GM18867 (cell line): ENCODE data around the gene DPP3.
A peak's percentile ranks its signal among the peaks of the same experiment; 100 is the strongest.

ENCODE experiments used
- ATAC-seq: cut with Tn5 transposase; IDR thresholded peaks from one replicate; pipeline ENCODE4 v1.9.1; 2021; ENCODE audit warnings: mild to moderate bottlenecking, moderate library complexity; ENCODE audit not compliant: unreplicated experiment

The DPP3 gene

DNA sequence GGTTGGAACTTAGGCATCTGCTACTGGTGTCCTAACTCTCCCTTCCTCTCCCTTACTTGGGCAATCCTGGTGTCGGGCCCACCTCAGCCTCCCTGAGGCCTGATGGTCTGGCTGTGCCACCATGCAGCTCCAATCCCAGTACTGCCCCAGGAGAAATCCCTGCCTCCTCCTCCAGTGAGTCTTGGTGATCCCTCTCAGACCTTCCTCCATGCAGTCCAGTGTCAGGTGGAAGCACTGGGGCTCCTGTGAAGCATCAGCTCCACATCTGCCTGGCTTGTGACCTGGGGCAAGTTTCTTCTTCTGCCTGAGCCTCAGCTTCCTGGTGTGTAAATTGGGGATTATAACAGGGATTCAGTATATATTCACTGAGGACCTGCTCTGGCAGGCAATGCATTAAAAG lies 15.3 kb upstream of the DPP3 start:
- no peak for ATAC-seq

DNA sequence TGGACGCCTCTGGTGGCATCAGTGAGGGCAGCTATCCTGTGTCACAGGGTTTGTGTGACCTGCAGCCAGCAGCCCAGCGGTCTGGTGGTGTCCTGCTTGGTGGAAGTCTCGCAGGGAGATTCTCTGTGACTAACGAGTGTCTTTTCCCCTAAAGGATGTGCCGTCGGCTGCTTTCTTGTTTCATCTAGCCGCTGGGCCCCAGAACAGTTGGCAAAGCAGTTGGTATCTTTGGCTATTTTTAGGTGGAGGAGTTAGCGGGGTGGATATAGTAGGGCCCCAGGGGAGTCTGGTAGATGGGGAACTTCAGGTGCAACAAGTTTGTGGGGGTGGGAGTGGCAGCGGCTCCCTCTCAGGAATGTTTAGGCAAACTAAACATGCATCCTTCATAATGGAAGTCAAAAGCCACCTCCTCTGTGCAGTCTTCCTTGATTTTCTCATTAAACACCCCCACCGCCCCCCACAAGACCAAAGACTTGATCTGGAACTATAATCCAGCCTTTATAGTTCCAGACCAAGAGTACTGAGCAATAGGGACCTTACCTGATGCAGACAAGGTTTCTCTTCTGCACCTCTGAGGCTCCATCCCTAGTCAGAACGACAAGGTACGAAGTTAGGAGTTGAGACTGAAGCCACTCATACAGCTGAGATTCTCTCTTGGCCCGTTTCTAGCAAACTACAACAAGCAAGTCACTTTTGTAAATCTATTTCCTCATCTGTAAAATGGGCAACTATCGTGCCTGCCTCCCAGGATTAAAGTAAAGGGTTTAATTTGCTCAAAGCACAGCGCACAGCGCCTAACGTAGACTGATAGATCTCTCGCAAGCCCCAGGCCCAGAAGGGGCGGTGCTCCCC lies 14.6 kb upstream of the DPP3 start:
- no peak for ATAC-seq

DNA sequence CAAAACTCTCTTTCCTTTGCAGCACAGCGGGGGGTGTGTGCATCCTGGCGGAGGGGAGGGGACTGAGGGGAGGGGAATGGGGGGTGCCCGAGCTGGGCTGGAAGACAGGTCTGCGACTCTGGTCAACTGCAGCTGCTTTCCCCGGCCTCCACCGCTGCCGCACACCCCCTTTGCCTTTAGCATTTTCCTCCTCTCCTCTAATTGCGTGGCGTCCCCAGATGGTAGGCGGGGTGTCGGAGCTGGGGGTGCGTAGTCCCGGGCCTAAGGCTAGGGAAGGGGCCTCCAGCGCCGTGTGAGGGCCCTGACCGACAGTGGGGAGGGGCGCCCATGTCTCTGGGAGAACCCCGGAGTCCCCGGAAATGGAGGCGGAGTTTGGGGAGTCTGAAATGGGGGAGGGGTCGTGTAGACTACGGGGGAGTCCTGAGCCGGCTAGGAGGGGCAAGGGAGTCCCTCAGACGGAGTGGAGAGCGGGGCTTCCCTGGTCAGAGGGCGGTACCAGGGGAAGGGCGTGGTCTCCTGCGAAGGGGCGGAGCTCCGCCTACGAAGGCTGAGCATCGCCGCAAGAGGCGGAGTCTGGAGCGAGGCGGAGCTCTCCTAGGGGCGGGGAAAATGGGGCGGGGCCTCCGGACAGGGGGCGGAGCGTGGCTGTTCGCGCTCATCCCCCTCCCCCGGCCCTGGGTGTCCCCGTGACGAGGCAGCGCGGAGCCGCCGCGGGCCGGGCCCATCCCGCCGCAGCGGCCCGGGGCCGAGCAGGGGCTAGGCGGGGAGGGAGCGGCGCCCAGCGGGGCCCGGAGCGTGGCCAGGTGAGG lies 13.8 kb upstream of the DPP3 start, which contains the start of gene PELI3:
PELI3 (plus strand) TSS at position 681 of the 809 bp plus-strand sequence. CDS start 1,224 bp downstream, outside the sequence.
- ATAC-seq = peak; percentile 82

DNA sequence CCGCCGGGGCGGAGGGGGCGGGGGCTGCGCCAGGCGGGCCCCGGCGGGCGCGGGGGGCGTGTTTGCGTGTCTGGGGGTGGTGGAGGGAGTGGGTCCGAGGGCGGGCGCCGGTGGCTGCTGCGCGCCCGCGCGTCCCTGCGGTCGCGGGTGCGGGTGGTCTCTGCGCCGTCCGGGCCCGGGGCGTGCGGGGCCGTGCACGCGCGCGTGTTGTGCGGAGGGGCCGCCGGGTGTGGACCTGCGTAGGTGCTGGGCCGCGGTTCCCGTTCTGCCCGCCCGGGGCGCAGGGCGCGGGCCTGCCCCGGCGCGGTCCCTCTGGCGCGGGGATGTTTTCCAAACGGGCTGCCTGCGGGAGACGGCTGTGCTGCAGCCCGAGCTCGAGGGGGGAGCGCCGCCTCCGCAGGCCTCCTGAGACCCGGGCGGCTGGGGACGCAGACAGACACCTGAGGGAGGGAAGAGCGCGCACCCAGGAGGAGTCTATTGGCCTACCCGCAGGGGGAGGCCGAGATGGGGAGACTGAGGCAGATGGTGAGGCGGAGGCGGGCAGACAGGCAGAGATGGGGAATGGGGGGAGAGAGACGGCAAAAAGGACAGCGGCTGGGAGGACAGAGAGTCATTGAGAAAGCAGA lies 13.1 kb upstream of the DPP3 start:
- peak; percentile 36 for ATAC-seq

DNA sequence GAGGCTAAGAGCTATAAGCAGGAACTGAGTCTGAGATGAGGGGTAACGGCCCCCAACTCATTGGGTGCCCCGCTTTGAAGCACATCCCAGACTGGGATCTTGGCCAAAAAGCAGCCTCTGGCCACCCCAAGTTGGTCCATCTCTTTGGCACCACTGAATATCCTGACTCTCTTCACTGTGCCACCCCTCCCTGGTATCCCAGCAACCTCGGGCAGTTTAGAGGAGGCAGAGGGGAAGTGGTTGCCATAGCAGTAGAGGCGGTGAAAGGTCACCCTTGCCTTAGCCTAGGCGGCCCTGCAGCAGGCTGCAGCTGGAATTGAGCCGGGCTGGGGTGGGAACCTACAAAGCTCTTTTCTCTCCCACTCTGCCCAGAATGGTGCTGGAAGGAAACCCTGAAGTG lies 12.5 kb upstream of the DPP3 start:
- ATAC-seq = no peak

DNA sequence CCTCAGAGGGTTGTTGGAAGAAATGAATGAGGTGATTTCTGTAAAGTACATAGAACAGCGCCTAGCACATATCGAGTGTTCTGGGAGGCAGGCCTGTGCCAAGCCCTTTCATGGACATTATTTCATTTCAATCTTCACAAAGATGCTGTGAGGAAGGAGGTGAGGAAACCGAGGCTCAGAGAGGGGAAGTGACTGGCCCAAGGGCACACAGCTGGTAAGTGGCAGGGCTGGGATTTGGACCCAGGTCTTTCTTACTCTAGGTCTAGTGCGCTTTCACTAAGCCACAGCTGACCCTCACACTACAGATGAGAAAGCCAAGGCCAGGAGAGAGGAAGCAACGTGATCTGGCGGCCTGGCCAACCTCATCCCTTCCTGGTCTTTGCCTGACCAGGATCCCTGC lies 11.5 kb upstream of the DPP3 start:
- ATAC-seq = no peak

DNA sequence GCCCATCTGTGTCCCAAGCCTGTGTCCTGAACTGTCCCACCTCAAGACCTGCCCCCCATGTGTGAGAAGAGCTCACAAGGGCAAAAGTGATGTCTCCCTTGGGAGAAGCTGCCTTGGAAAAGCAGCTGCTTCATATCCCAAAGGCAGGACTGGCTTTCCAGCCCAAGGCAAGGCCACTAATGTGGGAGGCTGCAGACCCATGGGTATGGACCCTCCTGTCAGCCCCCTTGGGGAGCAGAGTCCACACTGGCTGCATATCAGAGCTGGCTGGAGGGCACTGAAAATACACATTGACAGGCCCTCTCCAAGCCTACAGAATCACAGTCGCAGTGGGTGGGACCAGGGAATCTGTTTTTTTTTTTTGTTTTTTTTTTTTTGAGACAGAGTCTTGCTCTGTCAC lies 10.8 kb upstream of the DPP3 start:
- ATAC-seq = no peak

DNA sequence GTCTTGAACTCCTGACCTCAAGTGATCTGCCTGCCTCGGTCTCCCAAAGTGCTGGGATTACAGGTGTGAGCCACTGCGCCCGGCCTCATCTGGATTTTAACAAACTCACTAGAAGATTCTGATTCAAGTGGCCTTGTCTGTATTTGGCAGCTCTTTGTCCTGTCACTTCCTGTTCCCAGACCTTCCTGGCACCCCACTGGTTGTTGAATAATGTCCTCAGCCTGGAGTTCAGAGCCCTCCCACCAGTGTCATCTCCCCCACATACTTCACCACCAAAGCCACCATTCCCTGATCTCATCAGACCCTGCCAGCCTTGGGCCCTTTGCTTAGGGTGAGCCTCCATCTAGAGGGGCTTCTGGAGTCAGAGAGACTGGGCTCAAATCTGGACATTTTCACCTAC lies 10.2 kb upstream of the DPP3 start:
- no peak for ATAC-seq

DNA sequence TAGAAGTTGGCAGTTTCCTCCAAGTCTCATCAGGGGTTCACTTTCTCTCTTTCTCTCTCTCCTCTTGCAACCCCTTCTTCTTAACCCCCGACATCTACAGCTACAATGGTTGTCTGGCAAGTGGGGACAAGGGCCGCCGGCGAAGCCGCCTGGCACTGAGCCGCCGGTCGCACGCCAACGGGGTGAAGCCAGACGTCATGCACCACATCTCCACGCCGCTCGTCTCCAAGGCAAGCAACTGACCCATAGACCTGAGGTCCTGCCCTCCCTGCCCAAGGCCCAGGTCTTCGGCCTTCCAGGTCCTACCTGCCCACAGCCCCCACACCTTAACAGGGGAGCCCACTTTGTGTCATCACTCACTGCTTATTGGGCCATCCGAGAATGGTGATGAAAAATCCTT lies 9.1 kb upstream of the DPP3 start:
- no peak for ATAC-seq

DNA sequence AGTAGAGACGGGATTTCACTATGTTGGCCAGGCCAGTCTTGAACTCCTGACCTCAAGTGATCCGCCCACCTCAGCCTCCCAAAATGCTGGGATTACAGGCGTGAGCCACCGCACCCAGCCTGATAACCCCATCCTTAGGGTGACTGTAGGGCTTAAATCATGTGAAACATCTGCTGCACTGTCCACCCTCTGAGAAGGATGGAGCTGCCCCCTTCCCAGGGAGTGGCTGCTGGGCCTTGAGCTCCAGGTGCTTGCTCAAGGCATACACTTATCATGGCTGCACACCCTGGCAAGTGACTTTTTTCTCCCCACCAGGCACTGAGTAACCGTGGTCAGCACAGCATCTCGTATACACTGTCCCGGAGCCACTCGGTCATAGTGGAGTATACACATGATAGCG lies 8.2 kb upstream of the DPP3 start:
- no peak for ATAC-seq

DNA sequence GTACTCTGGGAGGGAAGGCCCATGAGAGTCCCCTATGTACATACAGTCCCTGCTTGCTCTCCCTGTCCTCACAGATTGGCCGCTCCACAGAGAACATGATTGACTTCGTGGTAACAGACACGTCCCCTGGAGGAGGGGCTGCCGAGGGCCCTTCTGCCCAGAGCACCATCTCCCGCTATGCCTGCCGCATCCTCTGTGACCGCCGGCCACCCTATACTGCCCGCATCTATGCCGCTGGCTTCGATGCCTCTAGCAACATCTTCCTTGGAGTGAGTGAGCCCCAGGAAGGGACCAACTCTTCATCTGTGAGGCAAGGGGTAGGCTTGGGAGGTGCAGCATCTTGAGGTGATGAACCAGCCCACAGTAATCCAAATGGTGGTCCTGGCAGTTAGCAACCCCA lies 7.1 kb upstream of the DPP3 start:
- ATAC-seq = no peak

DNA sequence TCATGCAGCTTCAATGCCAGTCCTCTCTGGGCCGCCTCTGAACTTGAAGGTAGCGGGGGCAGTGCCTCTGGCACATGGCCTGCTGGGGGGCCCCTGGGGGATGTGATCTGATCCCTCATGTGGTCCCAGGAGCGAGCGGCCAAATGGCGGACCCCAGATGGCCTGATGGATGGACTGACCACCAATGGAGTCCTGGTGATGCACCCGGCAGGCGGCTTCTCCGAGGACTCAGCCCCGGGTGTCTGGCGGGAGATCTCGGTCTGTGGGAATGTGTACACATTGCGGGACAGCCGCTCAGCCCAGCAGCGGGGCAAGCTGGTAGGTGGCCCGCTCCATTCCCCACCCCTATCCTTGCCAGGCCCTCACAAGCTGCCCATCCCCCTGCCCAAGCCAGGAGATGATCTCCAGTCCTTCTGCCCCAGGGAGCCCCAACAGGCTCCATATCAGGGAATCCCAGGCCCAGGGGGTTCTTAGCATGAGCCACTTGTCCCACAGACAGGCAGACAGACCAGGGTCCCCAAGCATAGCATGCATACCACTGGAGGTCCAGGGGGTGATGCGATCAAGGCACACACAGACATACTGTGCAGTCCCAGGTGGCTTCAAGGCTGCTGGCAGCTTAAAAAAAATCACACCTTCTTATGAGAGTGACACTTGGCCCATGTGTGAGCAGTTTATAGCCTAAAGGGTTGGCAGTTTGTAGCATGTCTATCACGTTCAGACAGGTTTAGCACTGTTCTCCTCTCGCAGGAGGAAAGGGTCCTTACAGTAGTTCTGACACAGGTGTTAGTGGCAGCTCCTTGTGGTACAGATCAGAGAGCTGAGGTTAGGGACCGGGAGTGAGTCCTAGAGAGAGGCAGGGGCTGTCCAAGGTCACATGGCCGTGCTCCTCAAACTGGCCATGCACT lies 6.4 kb upstream of the DPP3 start:
- no peak for ATAC-seq

DNA sequence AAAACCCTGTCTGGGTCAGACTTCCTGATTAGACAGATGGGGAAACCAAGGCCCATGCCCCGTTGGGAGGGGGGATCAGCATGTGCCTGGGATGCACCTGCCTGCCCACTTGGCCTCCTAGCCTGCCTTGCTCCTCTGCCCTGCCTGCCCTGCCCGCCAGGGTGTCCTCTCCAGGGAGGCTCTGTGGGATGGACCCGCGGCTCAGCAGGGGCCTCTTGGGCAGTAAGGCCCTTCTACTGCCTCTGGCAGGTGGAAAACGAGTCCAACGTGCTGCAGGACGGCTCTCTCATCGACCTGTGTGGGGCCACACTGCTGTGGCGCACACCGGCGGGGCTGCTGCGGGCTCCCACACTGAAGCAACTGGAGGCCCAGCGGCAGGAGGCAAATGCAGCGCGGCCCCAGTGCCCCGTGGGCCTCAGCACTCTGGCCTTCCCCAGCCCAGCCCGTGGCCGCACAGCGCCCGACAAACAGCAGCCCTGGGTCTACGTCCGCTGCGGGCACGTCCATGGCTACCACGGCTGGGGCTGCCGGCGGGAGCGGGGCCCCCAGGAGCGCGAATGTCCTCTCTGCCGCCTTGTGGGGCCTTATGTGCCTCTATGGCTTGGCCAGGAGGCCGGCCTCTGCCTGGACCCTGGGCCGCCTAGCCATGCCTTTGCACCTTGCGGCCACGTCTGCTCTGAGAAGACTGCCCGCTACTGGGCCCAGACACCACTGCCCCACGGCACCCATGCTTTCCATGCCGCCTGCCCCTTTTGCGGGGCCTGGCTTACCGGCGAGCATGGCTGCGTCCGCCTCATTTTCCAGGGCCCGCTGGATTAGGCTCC lies 4.7 kb upstream of the DPP3 start:
- no peak for ATAC-seq

DNA sequence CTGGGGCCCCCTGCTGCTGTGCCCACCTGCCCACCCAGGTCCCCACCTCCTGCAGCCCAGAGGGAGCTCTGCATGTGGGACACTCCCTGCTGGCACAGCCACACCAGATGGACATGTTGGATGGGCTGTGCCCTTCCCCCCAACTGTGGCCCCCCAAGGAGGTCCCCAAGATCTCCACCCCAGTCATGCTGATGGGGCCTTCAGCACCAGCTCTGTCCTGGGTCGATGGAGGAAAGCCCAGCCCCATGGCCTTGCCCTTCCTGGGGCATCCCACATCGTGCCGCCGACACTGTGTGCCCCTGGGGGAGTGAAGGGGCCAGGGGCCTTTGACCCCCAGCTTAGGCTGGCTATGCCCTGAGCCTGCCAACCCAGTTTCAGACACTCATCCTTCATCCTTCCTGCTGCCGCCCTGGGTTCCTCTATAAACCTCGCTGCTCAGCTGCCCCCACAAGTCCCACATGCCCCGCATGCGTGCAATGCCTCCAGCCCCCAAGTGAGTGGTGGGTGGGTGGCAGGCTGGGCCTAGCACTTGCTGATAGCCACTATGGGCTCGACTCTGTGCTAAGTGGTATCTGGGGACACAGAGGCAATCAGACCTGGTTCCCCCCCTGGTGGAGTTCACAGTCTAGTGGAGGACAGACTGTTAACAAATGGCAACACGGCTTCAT lies 3.9 kb upstream of the DPP3 start:
- ATAC-seq = no peak

DNA sequence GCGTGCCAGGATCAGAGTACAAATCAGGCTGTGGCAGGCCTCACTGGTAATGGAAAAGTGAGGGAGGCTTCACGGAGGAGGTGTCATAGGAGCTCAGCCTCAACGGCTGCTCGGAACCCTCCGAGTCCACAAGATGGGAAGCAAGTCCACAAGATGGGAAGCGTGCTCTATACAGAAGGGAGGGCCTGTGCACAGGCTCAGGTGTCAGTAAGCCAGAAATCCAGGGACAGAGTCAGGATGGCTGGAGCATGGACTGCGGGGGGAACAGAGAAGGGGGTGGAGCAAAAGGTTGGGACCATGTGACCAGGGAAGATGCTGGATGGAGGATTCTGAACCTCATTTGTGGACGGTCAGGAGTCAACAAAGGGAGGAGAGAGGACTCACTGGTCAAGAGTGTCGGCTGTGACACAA lies 3.4 kb upstream of the DPP3 start:
- no peak for ATAC-seq

DNA sequence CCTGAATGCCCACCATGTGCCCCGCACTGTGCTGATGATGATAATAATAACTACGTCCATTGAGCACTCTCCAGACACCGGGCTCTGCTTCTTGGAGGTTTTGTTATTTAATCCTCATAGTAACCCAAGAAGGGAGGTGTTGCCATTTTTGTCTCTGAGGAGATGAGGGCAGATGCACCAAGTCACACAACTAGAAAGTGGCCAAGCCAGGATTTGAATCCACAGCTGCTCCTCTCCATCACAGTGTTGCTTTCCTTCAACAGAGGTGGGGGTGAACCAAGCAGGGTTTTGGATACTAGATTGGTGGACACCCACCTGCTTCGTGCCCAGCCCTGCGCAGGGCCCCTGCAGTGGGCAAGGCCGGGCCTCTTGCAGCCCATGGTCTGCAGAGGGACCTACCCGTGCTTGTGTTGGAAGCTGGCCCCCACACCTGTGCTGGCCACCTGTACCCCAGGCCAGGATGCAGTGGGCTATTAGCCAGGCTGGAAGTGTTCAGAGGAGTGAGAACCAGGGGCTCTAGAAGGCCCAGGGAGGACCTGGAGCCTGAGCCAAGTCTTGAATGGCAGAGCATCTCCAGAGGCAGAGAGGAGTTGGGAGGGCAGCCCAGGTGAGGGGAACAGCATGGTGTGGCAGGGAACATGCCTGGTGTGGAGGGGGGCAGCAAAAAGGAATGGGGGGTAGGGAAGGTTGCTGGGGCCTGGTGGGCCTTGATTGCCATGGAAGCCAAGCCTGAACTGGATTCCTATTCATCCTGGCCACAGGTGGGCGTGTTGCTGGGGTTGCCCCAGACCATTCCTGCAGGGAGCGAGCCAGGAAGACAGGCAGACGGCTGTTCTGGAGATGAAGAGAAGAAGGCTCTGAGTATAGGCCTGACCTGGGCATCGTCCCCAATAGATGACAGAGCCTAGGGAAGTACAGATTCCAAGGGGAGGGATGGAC lies 2.7 kb upstream of the DPP3 start:
- ATAC-seq = no peak

DNA sequence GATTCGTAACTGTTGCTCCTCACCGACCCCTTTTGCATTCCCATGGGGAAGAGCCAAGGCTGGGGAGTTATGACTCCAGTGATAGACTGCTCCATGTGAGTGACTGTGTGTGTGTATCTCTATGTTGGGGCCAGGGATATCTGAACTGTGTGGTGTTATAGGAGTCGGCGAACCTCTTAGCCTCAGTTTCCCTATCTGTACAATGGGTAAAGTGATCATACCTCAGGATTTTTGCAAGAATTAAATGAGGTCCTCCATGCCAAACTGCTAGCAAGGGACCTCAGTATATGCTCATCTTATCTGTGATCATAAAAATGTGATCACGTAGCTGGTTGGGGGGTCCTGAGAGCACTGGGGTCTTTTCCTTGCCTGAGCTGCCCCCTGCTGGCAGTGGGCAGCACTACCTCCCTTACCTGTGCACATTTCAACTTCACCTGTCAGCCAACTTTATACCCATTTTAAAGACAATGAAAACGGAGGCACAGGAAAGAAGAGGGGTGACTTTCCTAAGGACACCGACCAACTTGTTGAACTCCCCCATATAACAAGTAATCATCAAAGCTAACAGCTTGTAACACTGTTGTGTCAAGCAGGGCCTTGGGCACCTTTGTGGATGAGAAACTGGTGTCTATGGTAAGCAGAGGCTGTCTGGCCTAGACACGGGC lies 1.4 kb upstream of the DPP3 start:
- ATAC-seq = no peak
